ENCODE results near the gene KCNE1.
"Not testable (repeated sequence)": the region's sequence is repeated elsewhere in the genome, so short reads cannot be mapped to it uniquely, and the experiment has no call there.

Gene KCNE1

GRCh38 chr21:34406676-34407075, 105.3 kb downstream of the KCNE1 start:
- DNase-seq, result not testable (repeated sequence)

DNA sequence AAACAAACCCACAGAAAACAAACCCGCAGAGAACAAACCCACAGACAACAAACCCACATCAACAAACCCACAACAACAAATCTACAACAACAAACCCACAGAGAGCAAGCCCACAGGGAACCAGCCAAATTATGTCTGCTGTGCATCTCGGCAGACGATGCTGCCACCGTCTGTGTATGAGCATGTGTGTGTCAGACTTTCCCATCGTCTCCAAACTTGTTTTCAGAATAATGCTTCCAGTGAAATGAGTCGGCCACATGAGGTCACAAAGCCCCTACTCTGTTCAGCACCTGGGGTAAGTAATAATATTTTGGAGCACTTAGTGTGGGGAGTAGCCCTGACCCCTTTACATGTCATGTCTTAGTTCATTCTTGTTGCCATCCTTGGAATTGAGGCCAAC, 105.9 kb downstream of the KCNE1 start:
- not testable (repeated sequence) for DNase-seq

DNA sequence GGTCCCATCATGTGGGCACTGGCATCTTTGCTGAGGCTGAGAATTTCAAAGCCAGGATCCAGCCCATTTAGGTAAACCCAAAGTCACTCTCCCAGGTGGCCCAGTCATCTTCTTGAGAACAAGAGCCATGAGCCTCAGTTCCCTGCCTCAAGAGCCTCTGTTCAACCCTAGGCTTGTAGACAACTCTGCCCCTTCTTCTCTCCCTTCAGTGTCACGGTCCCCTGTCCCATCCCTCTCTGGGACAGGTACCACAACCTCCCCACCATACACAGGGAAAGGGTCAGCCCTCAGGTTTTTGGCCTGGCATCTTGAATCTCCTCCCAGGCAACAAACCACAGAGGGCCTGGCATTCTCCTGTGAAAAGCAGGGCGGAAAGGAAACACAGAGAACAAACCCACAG, 106.3 kb downstream of the KCNE1 start:
- DNase-seq, result not testable (repeated sequence)

- DNase-seq, result not testable (repeated sequence)
Observed at GRCh38 chr21:34404742-34405141, 107.3 kb downstream of the KCNE1 start.

- DNase-seq, result not testable (repeated sequence)
Observed at GRCh38 chr21:34400522-34400921, 111.5 kb downstream of the KCNE1 start.

All from left hindlimb (tissue), 1 donor.